Measurements from ENCODE around the gene ATL2. TPM values are rescaled to one million over a fixed set of nuclear protein-coding genes. Genes with fewer than 3 reads are reported as not detected.

ATL2 gene
- total RNA-seq, 2 donors from 2014 or later = 54.9 to 66.5 TPM

GRCh38 chr2:38301969-38302702 lies 74.9 kb downstream of the ATL2 start:
- H3K4me3 ChIP-seq = no peak overlapping the region
- no peak for TF ChIP-seq CTCF (IDR thresholded peaks at IDR 0.05)
- H3K4me1 ChIP-seq = no peaks in the 10 kb centered on the region
- H3K27me3 ChIP-seq = no peaks in the 10 kb centered on the region
- intact Hi-C loops (cut with DNase I) = no loop called here
- H3K27ac ChIP-seq = no peak overlapping the region
- H3K36me3 ChIP-seq = no peaks in the 10 kb centered on the region
- no peaks in the 10 kb centered on the region for H3K9me3 ChIP-seq
- DNase-seq = no peak
- no peak overlapping the region for H3K9ac ChIP-seq (ENCODE audit: low read depth in 2 of 2, low read length in 2 of 2)

DNA sequence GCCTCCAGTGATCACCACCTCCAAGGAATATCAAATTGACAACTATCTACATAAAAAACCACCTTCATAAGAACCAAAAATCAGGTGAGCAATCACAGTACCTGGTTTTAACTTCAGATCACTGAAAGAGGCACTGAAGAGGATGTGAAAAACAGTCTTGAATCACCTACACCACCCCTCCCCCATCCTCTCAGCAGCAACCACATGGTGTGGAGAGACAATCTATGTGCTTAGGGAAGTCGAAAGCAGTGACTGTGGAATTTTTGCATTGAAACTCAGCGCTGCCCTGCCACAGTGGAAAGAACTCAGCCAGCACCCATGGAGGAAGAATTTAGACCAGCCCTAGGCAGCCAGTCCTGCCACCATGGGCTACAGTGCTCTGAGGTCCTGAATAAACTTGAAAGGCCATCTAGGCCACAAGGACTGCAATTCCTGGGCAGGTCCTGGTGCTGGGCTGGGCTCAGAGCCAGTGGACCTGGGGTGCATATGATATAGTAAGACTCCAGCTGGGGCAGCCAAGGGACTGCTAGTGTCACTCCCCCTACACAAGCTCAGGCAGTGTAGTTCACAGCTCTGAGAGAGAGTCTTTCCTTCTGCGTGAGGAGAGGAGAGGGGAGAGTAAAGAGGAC lies 75.6 kb downstream of the ATL2 start:
- H3K9ac ChIP-seq (ENCODE audit: low read depth in 2 of 2, low read length in 2 of 2) = no peak overlapping the region
- H3K27me3 ChIP-seq = no peaks in the 10 kb centered on the region
- no peaks in the 10 kb centered on the region for H3K9me3 ChIP-seq
- TF ChIP-seq CTCF (IDR thresholded peaks at IDR 0.05) = no peak
- intact Hi-C loops (cut with DNase I) = no loop called here
- H3K4me3 ChIP-seq = no peak overlapping the region
- DNase-seq = no peak
- no peak overlapping the region for H3K27ac ChIP-seq
- no peaks in the 10 kb centered on the region for H3K4me1 ChIP-seq
- no peaks in the 10 kb centered on the region for H3K36me3 ChIP-seq

DNA sequence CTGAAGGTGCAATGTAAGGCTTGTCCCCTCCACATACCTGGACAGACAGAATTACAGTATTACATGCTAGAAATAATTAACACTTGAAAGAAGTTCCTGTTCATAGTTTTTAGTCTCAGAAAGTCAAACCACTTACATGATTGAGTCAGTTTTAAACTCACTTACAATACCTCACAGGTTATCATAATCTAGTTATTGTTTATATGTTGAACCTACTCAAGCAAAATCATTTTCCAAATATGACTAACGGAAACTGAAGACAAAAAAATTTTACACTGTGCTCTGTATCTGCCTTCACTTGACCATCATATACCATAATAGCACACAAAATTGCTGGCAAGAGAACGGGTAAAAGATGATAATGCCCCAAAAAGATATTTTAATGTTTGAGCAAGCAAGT lies 78.5 kb downstream of the ATL2 start:
- no peak overlapping the region for H3K9ac ChIP-seq (ENCODE audit: low read depth in 2 of 2, low read length in 2 of 2)
- DNase-seq = no peak
- H3K27me3 ChIP-seq = no peaks in the 10 kb centered on the region
- no peaks in the 10 kb centered on the region for H3K9me3 ChIP-seq
- no peak for TF ChIP-seq CTCF (IDR thresholded peaks at IDR 0.05)
- H3K27ac ChIP-seq = no peak overlapping the region
- intact Hi-C loops (cut with DNase I) = no loop called here
- H3K4me3 ChIP-seq = no peak overlapping the region
- no peaks in the 10 kb centered on the region for H3K4me1 ChIP-seq
- no peaks in the 10 kb centered on the region for H3K36me3 ChIP-seq

GRCh38 chr2:38296197-38296780 lies 80.8 kb downstream of the ATL2 start:
- Histone ChIP-seq H3K9ac (ENCODE audit: low read depth in 2 of 2, low read length in 2 of 2) (no peak overlapping the region), H3K4me3 (no peak overlapping the region), H3K27me3 (no peaks in the 10 kb centered on the region), H3K36me3 (no peaks in the 10 kb centered on the region), H3K27ac (no peak overlapping the region), H3K4me1 (no peaks in the 10 kb centered on the region), H3K9me3 (no peaks in the 10 kb centered on the region)
- no peak for DNase-seq
- no peak for TF ChIP-seq CTCF (IDR thresholded peaks at IDR 0.05)
- intact Hi-C loops (cut with DNase I) = no loop called here

- Histone ChIP-seq H3K4me1 (no peaks in the 10 kb centered on the region), H3K9ac (ENCODE audit: low read depth in 2 of 2, low read length in 2 of 2) (no peak overlapping the region), H3K27ac (no peak overlapping the region), H3K27me3 (no peaks in the 10 kb centered on the region), H3K36me3 (no peaks in the 10 kb centered on the region), H3K9me3 (no peaks in the 10 kb centered on the region), H3K4me3 (no peak overlapping the region)
- no peak for TF ChIP-seq CTCF (IDR thresholded peaks at IDR 0.05)
- no peak for DNase-seq
- intact Hi-C loops (cut with DNase I) = no loop called here
Observed at GRCh38 chr2:38294597-38294996, 82.5 kb downstream of the ATL2 start.
